ENCODE data around the gene NES. TPM values are rescaled to one million over a fixed set of nuclear protein-coding genes. Genes with fewer than 3 reads are reported as not detected.

NES gene
- total RNA-seq, 1 experiment from 2014 or later = 168 TPM

DNA sequence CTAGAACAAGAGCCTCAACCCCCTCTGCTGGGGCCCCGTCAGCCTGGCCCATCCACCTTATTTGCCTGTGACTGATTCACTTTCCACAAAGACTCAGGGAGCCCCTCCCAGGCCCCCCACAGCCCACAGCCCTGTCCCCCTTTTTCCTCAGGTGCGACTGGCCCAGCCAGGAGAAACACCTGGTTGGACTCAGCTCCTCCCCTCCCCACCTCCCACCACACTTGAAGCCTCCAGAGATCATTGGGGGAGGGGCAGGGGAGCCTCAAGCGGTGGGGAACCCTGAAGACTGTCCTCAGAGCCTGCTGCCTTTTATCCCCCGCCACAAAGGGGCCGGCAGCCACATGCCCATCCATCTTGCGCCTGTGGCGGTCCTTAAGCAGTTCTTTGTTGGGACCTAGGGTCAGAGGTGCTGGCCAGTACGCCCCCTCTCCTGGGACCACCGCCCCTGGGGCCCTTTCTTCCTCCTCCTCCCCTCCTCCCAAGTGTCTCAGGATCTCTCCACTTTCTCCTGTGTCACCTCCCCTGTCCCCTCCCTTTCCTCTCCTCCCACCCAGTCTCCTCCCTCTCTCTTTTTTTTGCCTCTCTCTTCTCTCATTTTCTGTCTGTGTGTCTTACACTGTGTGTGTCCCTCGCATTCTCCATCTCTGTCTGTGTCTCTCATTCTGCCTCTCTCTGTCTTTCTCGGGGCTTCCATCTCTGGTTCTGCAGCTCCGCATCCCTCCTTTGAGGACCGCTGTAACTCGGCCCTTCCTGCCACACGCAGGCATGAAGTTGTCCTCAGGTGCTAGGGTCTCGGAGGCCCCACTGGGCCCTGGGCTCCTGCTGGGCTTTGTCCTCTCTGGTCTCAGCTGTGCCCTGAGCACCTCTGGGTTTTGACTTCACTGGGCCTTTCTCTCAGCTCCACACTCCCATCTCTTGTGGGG is 16.0 kb upstream of the NES start:
- no peak overlapping the region for H3K9ac ChIP-seq (ENCODE audit: extremely low read depth, insufficient read length, low read length)
- H3K18ac ChIP-seq (ENCODE audit: insufficient read length, low read depth, low read length) = peak overlapping the region; percentile 80
- no peak overlapping the region for H4K8ac ChIP-seq (replicated peaks; ENCODE audit: insufficient read length, low read depth, low read length)
- peak overlapping the region; percentile 53 for H3K4me2 ChIP-seq (ENCODE audit: insufficient read depth, insufficient read length, low read length)
- no peak overlapping the region for H3K56ac ChIP-seq (ENCODE audit: insufficient read length, low read depth, low read length)
- no peak overlapping the region for H4K5ac ChIP-seq (ENCODE audit: insufficient read length, low read depth, low read length)
- H2BK5ac ChIP-seq (ENCODE audit: insufficient read length, low read length) = no peak overlapping the region
- H3K23me2 ChIP-seq (ENCODE audit: insufficient read length, low read depth, low read length, poor library complexity, severe bottlenecking) = peaks cover 10% of the 10 kb centered on the region
- H3K4me1 ChIP-seq (ENCODE audit: insufficient read depth, low read length) = peaks cover 17% of the 10 kb centered on the region; the same call in 1 of the 2 replicates
- peak overlapping the region; percentile 80 for H3K14ac ChIP-seq (ENCODE audit: insufficient read depth, low read length)
- H3T11ph ChIP-seq (ENCODE audit: low read length) = no peak overlapping the region
- no peaks in the 10 kb centered on the region for H3K79me1 ChIP-seq (ENCODE audit: insufficient read depth, low read depth, low read length, poor library complexity, severe bottlenecking)
- peak overlapping the region; percentile 58 for H2BK12ac ChIP-seq (ENCODE audit: insufficient read length, low read depth, low read length)
- H2BK20ac ChIP-seq (ENCODE audit: low read depth, low read length, poor library complexity, severe bottlenecking) = no peak overlapping the region
- no peak overlapping the region for H3K27ac ChIP-seq (ENCODE audit: insufficient read length, low read depth, low read length)
- no peak overlapping the region for H2AFZ ChIP-seq (ENCODE audit: low read length)
- peaks cover 1 to 13% (median 10%) of the 10 kb centered on the region in 3 experiments; a peak in 5 of 7 replicates for H3K36me3 Mint-ChIP-seq (ENCODE audit: insufficient read depth in 1 of 3, low read depth in 3 of 3)
- peaks cover 57 to 73% of the 10 kb centered on the region in 2 experiments for H3K4me1 Mint-ChIP-seq
- peaks cover 0 to 5% of the 10 kb centered on the region in 2 experiments; a peak in 1 of 5 replicates for H3K9me3 Mint-ChIP-seq
- H2BK15ac ChIP-seq (ENCODE audit: low read depth, low read length) = no peak overlapping the region
- H3K79me2 ChIP-seq (ENCODE audit: insufficient read depth, low read length) = no peaks in the 10 kb centered on the region
- H3K4me3 Mint-ChIP-seq = peak overlapping the region; percentile 54 to 75
- peaks cover 13% of the 10 kb centered on the region for H3K27me3 Mint-ChIP-seq (ENCODE audit: low read depth)
- WGBS (ENCODE audit: extremely low coverage, insufficient read length, low lambda C conversion rate) = no CpG with 5 or more reads among the region's 16 CpGs
- H3K23ac ChIP-seq (ENCODE audit: insufficient read length, low read depth, low read length) = no peak overlapping the region
- H3K4ac ChIP-seq (ENCODE audit: low read depth, low read length) = peak overlapping the region; percentile 20; the same call in 1 of the 2 replicates
- peak overlapping the region; percentile 91 to 96 (median 92) for H3K27ac Mint-ChIP-seq
- no peaks in the 10 kb centered on the region for H4K20me1 ChIP-seq (ENCODE audit: control insufficient read depth, insufficient read depth, insufficient read length)
- H2AK5ac ChIP-seq (ENCODE audit: insufficient read length, low read length) = peak overlapping the region; percentile 54
- TF ChIP-seq, protein P1, sequence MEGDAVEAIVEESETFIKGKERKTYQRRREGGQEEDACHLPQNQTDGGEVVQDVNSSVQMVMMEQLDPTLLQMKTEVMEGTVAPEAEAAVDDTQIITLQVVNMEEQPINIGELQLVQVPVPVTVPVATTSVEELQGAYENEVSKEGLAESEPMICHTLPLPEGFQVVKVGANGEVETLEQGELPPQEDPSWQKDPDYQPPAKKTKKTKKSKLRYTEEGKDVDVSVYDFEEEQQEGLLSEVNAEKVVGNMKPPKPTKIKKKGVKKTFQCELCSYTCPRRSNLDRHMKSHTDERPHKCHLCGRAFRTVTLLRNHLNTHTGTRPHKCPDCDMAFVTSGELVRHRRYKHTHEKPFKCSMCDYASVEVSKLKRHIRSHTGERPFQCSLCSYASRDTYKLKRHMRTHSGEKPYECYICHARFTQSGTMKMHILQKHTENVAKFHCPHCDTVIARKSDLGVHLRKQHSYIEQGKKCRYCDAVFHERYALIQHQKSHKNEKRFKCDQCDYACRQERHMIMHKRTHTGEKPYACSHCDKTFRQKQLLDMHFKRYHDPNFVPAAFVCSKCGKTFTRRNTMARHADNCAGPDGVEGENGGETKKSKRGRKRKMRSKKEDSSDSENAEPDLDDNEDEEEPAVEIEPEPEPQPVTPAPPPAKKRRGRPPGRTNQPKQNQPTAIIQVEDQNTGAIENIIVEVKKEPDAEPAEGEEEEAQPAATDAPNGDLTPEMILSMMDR (conservative IDR thresholded peaks at IDR 0.05) = no peak
- H3K27me3 ChIP-seq (ENCODE audit: insufficient read depth, low read length) = no peaks in the 10 kb centered on the region
- peak overlapping the region; percentile 55 for H4K91ac ChIP-seq (ENCODE audit: insufficient read length, low read depth, low read length)
- no peak overlapping the region for H2BK120ac ChIP-seq (ENCODE audit: low read depth, low read length, poor library complexity, severe bottlenecking)
- DNase-seq = peak; percentile 98
- no peaks in the 10 kb centered on the region for H3K9me3 ChIP-seq (ENCODE audit: control insufficient read depth, low read depth, low read length)

Measured in H9 (cell line).